ENCODE data around the gene HIVEP1.

HIVEP1 gene

DNA sequence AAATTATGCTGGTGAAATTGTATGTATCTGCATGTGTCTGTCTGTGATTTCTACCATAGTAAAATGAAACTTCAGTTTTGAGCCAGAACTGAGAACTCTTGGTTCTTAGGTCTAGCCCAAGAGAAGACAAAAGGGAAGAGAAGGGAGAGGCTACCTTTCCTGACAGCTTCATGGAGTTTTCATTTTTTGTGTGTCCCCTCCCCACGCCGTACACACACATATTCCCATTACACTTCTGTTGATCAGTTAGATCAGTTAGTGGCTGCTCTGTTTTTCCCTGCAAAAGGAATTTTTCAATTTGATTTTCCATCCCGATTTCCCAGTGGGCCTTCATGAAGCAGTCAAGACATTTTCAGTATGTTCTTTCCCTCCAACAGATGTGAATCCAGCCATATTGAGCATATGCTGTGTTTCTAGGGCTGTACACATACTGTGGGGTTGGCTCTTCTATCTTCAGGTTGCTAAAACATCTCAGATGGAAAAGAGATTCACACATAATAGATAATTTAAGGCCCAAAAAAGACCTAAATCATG, 52.5 kb downstream of the HIVEP1 start:
- H3K27me3 ChIP-seq (ENCODE audit: control insufficient read depth, insufficient read depth, low read length) = no peaks in the 10 kb centered on the region
- H3K9ac ChIP-seq (ENCODE audit: low read depth, low read length) = no peak overlapping the region
- H3K4me1 ChIP-seq (ENCODE audit: control insufficient read depth, insufficient read depth, low read length) = peaks cover 8% of the 10 kb centered on the region
- H3K9me3 ChIP-seq (ENCODE audit: control insufficient read depth, insufficient read depth, low read length) = no peaks in the 10 kb centered on the region
- no peak overlapping the region for H3K4me3 ChIP-seq (ENCODE audit: low read depth, low read length)
- H3K36me3 ChIP-seq (ENCODE audit: control insufficient read depth, insufficient read depth, low read length) = no peaks in the 10 kb centered on the region

GRCh38 chr6:12065321-12066140, 53.4 kb downstream of the HIVEP1 start:
- H3K27me3 ChIP-seq (ENCODE audit: control insufficient read depth, insufficient read depth, low read length) = no peaks in the 10 kb centered on the region
- no peak overlapping the region for H3K9ac ChIP-seq (ENCODE audit: low read depth, low read length)
- no peaks in the 10 kb centered on the region for H3K36me3 ChIP-seq (ENCODE audit: control insufficient read depth, insufficient read depth, low read length)
- H3K9me3 ChIP-seq (ENCODE audit: control insufficient read depth, insufficient read depth, low read length) = no peaks in the 10 kb centered on the region
- no peak overlapping the region for H3K4me3 ChIP-seq (ENCODE audit: low read depth, low read length)
- H3K4me1 ChIP-seq (ENCODE audit: control insufficient read depth, insufficient read depth, low read length) = peaks cover 8% of the 10 kb centered on the region

GRCh38 chr6:12066297-12066696, 54.2 kb downstream of the HIVEP1 start:
- Histone ChIP-seq H3K27me3 (ENCODE audit: control insufficient read depth, insufficient read depth, low read length) (no peaks in the 10 kb centered on the region), H3K4me3 (ENCODE audit: low read depth, low read length) (no peak overlapping the region), H3K4me1 (ENCODE audit: control insufficient read depth, insufficient read depth, low read length) (peaks cover 4% of the 10 kb centered on the region), H3K36me3 (ENCODE audit: control insufficient read depth, insufficient read depth, low read length) (no peaks in the 10 kb centered on the region), H3K9me3 (ENCODE audit: control insufficient read depth, insufficient read depth, low read length) (no peaks in the 10 kb centered on the region), H3K9ac (ENCODE audit: low read depth, low read length) (no peak overlapping the region)

DNA sequence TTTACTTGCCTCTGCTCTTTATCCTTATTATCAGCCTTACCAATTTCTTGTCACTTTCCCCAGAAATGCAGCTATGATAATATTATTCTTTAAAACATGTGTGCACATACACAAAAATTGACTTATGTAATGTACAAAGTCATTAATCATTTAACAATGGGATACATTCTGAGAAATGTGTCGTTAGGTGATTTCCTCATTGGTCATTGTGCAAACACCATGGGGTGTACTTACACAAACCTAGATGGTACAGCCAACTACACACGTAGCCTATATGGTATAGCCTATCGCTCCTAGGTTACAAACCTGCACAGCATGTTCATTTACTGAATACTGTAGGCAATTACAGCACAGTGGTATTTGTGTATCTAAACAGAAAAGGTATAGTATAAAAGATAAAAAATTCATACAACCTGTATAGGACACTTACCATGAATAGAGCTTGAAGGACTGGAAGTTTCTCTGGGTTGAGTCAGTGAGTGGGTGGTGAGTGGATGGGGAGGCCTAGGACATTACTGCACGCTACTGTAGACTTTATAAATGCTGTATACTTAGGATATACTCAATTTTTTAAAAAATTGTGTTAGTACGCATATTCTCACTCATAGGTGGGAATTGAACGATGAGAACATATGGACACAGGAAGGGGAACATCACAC, 56.9 kb downstream of the HIVEP1 start:
- Histone ChIP-seq H3K9me3 (ENCODE audit: control insufficient read depth, insufficient read depth, low read length) (no peaks in the 10 kb centered on the region), H3K36me3 (ENCODE audit: control insufficient read depth, insufficient read depth, low read length) (no peaks in the 10 kb centered on the region), H3K9ac (ENCODE audit: low read depth, low read length) (no peak overlapping the region), H3K4me3 (ENCODE audit: low read depth, low read length) (no peak overlapping the region), H3K4me1 (ENCODE audit: control insufficient read depth, insufficient read depth, low read length) (peaks cover 4% of the 10 kb centered on the region), H3K27me3 (ENCODE audit: control insufficient read depth, insufficient read depth, low read length) (no peaks in the 10 kb centered on the region)

DNA sequence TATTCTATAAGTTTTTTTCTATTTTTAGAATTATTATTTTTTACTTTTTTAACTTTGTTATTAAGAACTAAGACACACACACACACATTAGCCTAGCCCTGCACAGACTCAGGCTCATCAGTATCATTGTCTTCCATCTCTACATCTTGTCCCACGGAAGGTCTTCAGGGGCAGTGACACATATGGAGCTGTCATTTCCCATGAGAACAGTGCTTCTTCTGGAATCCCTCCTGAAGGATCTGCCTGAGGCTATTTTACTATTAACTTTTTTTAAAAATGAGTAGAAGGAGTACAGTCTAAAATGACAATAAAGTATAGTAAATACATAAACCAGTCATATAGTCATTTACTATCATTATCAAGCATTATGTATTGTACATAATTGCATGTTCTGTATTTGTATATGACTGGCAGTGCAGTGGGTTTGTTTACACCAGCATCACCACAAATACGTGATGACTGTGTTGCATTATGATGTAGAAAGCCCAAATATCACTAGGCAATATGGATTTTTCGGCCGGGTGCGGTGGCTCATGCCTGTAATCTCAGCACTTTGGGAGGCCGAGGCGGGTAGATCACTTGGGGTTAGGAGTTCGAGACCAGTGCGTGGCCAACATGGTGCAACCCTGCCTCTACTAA, 57.9 kb downstream of the HIVEP1 start:
- H3K36me3 ChIP-seq (ENCODE audit: control insufficient read depth, insufficient read depth, low read length) = no peaks in the 10 kb centered on the region
- H3K9me3 ChIP-seq (ENCODE audit: control insufficient read depth, insufficient read depth, low read length) = no peaks in the 10 kb centered on the region
- no peak overlapping the region for H3K4me3 ChIP-seq (ENCODE audit: low read depth, low read length)
- H3K27me3 ChIP-seq (ENCODE audit: control insufficient read depth, insufficient read depth, low read length) = no peaks in the 10 kb centered on the region
- H3K4me1 ChIP-seq (ENCODE audit: control insufficient read depth, insufficient read depth, low read length) = peaks cover 4% of the 10 kb centered on the region
- H3K9ac ChIP-seq (ENCODE audit: low read depth, low read length) = no peak overlapping the region

DNA sequence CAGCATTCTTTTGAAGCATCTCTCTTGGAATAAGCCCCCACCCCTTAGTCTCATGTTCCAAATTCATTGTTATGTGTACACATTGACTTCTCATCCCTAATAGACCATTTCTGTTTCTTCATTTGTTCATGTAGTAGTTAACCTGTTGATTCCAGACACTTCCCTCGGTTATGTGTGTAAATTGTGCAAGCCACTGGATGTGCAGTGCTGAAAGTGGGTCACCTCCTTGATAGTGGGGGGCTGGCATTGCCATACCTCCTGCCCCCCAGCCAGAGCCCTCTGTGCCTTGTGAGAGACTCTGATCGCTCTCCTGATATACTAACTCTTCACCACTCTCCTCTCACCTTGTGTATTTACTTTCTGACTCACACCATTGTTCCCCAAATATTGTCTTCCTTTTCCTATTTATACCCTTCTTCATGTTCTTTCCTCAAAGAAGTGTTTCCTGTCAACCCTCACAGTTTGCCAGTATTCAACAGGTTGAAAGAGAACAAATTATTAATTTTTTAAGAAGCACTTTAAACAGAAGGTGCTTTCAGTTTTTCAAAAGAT, 59.0 kb downstream of the HIVEP1 start:
- Histone ChIP-seq H3K9me3 (ENCODE audit: control insufficient read depth, insufficient read depth, low read length) (no peaks in the 10 kb centered on the region), H3K36me3 (ENCODE audit: control insufficient read depth, insufficient read depth, low read length) (no peaks in the 10 kb centered on the region), H3K4me3 (ENCODE audit: low read depth, low read length) (no peak overlapping the region), H3K27me3 (ENCODE audit: control insufficient read depth, insufficient read depth, low read length) (no peaks in the 10 kb centered on the region), H3K4me1 (ENCODE audit: control insufficient read depth, insufficient read depth, low read length) (no peaks in the 10 kb centered on the region), H3K9ac (ENCODE audit: low read depth, low read length) (no peak overlapping the region)

DNA sequence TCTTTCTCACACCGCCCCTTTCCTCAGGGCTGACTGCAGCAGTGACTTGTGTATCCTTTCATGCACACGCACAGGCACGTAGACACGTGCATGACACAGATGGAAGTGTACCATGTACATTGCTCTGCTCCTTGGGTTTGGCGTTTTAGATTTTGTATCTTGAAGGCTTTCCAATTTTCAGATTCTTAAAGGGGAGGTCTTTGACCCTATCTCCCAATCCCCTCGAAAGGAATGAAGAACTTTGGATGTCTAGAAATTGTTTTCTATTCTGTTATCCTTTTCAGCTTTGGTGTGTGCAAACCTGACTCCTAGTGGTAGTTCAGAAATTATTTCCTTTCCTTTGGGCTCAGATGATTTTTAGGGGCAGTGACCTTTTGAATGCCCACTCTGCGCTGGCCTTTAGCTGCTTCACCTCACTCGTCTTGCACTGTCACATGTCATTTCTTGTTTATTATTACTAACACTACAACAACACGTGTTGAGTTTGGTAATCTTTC, 63.0 kb downstream of the HIVEP1 start:
- no peaks in the 10 kb centered on the region for H3K27me3 ChIP-seq (ENCODE audit: control insufficient read depth, insufficient read depth, low read length)
- H3K36me3 ChIP-seq (ENCODE audit: control insufficient read depth, insufficient read depth, low read length) = no peaks in the 10 kb centered on the region
- no peak overlapping the region for H3K4me3 ChIP-seq (ENCODE audit: low read depth, low read length)
- no peak overlapping the region for H3K9ac ChIP-seq (ENCODE audit: low read depth, low read length)
- H3K4me1 ChIP-seq (ENCODE audit: control insufficient read depth, insufficient read depth, low read length) = no peaks in the 10 kb centered on the region
- no peaks in the 10 kb centered on the region for H3K9me3 ChIP-seq (ENCODE audit: control insufficient read depth, insufficient read depth, low read length)

DNA sequence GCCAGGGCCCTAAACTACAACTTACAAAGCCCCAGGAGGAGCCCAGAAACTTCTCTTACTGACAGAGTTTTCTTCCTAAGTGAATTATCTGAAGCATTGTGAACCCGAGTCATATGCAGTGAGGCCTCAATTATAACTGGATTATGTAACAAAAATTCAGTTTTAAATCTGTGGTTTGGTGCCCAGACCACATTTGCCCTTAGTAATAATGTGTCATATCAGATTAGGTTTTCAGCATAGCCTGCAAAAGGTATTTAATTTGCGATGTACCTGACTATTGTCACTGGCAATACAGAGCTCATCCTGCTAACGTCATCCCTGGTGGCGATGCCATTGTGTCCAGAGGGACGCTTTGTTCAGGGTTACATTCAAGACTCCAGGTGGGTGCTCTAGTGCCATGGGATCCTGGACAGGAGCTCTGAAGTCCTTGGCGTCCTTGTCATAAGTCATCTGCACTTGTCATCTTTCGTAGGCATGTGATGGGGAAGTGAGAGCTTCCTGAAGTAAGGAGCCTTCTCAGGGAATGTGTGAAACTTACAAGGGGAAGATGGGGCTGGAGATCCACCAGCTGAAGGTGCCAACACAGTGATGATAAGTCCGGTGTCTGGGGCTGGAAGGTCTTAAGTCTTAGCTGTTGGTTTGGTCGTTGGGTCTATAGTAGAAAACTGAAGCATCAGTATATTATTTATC, 65.1 kb downstream of the HIVEP1 start:
- no peak overlapping the region for H3K4me3 ChIP-seq (ENCODE audit: low read depth, low read length)
- no peak overlapping the region for H3K9ac ChIP-seq (ENCODE audit: low read depth, low read length)
- H3K9me3 ChIP-seq (ENCODE audit: control insufficient read depth, insufficient read depth, low read length) = no peaks in the 10 kb centered on the region
- H3K36me3 ChIP-seq (ENCODE audit: control insufficient read depth, insufficient read depth, low read length) = no peaks in the 10 kb centered on the region
- no peaks in the 10 kb centered on the region for H3K27me3 ChIP-seq (ENCODE audit: control insufficient read depth, insufficient read depth, low read length)
- no peaks in the 10 kb centered on the region for H3K4me1 ChIP-seq (ENCODE audit: control insufficient read depth, insufficient read depth, low read length)

GRCh38 chr6:12078014-12078413, 65.9 kb downstream of the HIVEP1 start:
- Histone ChIP-seq H3K9ac (ENCODE audit: low read depth, low read length) (no peak overlapping the region), H3K4me1 (ENCODE audit: control insufficient read depth, insufficient read depth, low read length) (no peaks in the 10 kb centered on the region), H3K27me3 (ENCODE audit: control insufficient read depth, insufficient read depth, low read length) (no peaks in the 10 kb centered on the region), H3K36me3 (ENCODE audit: control insufficient read depth, insufficient read depth, low read length) (no peaks in the 10 kb centered on the region), H3K9me3 (ENCODE audit: control insufficient read depth, insufficient read depth, low read length) (no peaks in the 10 kb centered on the region), H3K4me3 (ENCODE audit: low read depth, low read length) (no peak overlapping the region)

- no peak overlapping the region for H3K9ac ChIP-seq (ENCODE audit: low read depth, low read length)
- H3K9me3 ChIP-seq (ENCODE audit: control insufficient read depth, insufficient read depth, low read length) = no peaks in the 10 kb centered on the region
- no peaks in the 10 kb centered on the region for H3K4me1 ChIP-seq (ENCODE audit: control insufficient read depth, insufficient read depth, low read length)
- no peaks in the 10 kb centered on the region for H3K36me3 ChIP-seq (ENCODE audit: control insufficient read depth, insufficient read depth, low read length)
- H3K4me3 ChIP-seq (ENCODE audit: low read depth, low read length) = no peak overlapping the region
- H3K27me3 ChIP-seq (ENCODE audit: control insufficient read depth, insufficient read depth, low read length) = no peaks in the 10 kb centered on the region
These were observed 69.7 kb downstream of the HIVEP1 start for GRCh38 chr6:12081771-12082170.

DNA sequence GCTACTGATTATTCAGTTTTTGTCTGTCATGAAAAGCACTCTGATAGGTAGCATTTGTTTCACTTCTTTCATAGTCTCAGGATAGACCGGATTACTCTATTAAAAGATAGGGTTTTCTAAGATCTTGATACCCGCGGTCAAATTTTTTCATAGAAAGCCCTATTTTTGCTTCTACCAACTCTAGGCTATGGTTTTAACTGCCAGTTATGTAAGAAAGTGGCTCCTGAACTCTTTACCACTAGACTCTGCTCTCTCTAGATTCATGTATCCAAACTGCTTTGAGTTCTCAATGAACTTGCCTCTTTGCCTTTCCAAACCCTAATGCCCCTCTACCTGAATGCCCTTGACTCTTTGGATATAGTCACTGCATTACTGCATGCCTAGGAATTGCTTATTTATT, 70.3 kb downstream of the HIVEP1 start:
- no peak overlapping the region for H3K4me3 ChIP-seq (ENCODE audit: low read depth, low read length)
- H3K9me3 ChIP-seq (ENCODE audit: control insufficient read depth, insufficient read depth, low read length) = no peaks in the 10 kb centered on the region
- H3K9ac ChIP-seq (ENCODE audit: low read depth, low read length) = no peak overlapping the region
- no peaks in the 10 kb centered on the region for H3K4me1 ChIP-seq (ENCODE audit: control insufficient read depth, insufficient read depth, low read length)
- no peaks in the 10 kb centered on the region for H3K27me3 ChIP-seq (ENCODE audit: control insufficient read depth, insufficient read depth, low read length)
- H3K36me3 ChIP-seq (ENCODE audit: control insufficient read depth, insufficient read depth, low read length) = no peaks in the 10 kb centered on the region
